ENCODE results near the gene ARHGEF28. TPM values are rescaled to one million over a fixed set of nuclear protein-coding genes. Genes with fewer than 3 reads are reported as not detected.

ARHGEF28 gene
- total RNA-seq, 1 donor = 26.2 TPM

DNA sequence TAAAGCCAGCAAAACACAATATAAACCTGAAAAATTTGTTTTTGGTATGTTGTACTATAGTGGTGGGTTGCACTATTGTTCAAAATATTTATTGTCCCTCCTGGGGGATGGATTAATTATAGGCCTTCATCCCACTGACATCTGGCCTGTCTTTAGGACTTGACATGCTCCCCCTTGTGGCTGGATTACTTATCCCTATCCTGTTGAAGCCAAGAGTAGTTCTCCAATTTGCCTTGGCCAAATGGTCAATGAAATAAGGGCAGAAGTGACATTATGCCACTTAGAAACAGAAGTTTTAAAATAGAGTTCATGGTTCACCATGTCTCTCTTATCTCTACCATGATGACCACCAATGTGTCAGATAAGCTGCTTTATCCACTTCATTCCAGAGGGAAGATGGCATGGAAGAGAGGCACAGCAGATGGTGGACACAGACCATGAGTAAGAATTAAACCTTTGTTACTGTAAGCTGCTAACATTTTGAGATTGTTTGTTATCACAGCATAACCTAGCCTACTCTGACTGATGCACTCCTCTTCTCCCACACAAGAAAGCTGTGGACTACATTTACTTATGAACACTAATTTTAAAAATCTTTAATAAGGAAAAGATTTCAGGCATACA lies 29.2 kb upstream of the ARHGEF28 start:
- TF ChIP-seq, protein P1, sequence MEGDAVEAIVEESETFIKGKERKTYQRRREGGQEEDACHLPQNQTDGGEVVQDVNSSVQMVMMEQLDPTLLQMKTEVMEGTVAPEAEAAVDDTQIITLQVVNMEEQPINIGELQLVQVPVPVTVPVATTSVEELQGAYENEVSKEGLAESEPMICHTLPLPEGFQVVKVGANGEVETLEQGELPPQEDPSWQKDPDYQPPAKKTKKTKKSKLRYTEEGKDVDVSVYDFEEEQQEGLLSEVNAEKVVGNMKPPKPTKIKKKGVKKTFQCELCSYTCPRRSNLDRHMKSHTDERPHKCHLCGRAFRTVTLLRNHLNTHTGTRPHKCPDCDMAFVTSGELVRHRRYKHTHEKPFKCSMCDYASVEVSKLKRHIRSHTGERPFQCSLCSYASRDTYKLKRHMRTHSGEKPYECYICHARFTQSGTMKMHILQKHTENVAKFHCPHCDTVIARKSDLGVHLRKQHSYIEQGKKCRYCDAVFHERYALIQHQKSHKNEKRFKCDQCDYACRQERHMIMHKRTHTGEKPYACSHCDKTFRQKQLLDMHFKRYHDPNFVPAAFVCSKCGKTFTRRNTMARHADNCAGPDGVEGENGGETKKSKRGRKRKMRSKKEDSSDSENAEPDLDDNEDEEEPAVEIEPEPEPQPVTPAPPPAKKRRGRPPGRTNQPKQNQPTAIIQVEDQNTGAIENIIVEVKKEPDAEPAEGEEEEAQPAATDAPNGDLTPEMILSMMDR (IDR thresholded peaks at IDR 0.05; ENCODE audit: insufficient read depth, low read length) = peak; percentile 51
- peak; percentile 30 for DNase-seq (ENCODE audit: low read depth)

DNA sequence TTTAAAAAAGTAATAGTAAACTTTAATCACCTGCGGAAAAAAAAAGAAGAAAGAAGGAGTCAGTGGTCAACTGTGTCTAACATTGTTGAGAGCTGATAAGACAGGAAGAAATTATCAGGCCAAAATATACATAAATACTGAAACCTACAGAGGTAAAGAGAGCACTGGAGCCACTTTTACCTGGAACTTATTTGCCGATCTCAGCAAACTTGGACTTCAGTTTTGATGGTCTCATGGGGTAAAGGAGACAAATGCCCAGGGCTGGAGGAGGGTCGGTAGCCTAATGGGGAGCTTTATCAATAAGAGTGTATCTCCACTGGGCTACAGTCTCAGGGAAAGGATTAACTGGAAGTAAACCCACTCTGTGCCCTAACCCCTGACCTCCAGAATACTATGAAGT lies 26.6 kb upstream of the ARHGEF28 start:
- DNase-seq (ENCODE audit: low read depth) = no peak
- TF ChIP-seq, protein P1 (IDR thresholded peaks at IDR 0.05; ENCODE audit: insufficient read depth, low read length) = no peak

More for the DNA sequence above, 29.2 kb upstream of the ARHGEF28 start:
- no peak overlapping the region for H3K4me3 ChIP-seq (ENCODE audit: low read depth, low read length)

DNA sequence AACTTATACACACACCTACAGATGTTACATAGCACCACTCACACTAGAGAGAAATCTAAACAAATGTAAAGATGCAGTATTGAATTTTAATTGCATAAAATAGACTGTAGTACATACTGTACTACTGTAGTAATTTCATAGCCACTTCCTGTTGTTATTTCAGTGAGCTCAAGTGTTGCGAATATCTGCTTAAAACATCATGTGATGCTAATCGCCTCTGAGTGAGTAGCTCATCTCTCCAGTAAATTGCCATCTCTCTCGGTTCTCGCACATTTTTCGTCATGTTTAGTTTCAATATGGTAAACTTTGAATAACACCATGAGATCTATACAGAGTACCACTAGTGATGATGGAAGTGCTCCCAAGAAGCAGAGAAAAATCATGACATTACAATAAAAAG lies 22.0 kb upstream of the ARHGEF28 start:
- TF ChIP-seq, protein P1 (IDR thresholded peaks at IDR 0.05; ENCODE audit: insufficient read depth, low read length) = no peak
- no peak for DNase-seq (ENCODE audit: low read depth)
- no peak overlapping the region for H3K4me3 ChIP-seq (ENCODE audit: low read depth, low read length)

More for the DNA sequence above, 26.6 kb upstream of the ARHGEF28 start:
- no peak overlapping the region for H3K4me3 ChIP-seq (ENCODE audit: low read depth, low read length)

DNA sequence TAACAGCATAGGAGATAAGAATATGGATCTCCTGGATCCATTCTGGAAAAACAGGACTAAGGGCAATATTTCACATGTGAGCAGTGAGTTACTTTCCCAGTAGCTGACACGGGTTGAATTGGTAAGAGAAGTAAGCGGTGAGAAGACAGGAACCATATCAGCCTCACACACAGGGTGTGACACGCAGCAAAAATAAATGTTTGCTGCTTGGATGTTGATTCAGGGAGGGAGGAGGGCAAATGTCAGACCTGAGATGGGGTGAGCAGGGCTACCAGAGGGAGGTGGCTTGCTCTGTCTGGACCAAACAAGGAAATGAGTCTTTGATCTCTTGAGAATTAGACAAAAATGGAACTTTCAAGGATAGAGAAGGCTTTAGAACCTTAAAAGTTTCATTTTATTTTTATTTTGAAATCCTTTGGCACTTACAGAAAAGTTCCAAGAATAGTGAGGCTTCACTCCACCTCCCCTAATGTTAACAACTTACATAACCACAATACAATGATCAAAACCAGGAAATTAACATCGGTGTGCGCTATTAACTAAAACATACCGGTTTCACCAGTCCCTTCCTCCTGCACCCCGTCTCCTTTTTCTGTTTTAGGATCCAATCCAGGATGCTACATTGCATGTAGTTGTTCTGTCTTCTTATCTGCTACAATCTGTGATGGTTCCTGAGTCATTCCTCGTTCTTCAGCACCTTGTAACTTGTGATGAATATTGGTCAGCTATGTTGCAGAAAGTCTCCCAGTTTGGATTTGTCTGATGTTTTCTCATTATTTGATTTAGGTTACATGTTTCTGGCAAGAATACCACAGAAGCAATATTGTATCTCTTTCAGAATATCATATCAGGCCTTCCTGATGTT lies 20.5 kb upstream of the ARHGEF28 start:
- DNase-seq (ENCODE audit: low read depth) = peak; percentile 23
- TF ChIP-seq, protein P1 (IDR thresholded peaks at IDR 0.05; ENCODE audit: insufficient read depth, low read length) = no peak
- H3K4me3 ChIP-seq (ENCODE audit: low read depth, low read length) = no peak overlapping the region

DNA sequence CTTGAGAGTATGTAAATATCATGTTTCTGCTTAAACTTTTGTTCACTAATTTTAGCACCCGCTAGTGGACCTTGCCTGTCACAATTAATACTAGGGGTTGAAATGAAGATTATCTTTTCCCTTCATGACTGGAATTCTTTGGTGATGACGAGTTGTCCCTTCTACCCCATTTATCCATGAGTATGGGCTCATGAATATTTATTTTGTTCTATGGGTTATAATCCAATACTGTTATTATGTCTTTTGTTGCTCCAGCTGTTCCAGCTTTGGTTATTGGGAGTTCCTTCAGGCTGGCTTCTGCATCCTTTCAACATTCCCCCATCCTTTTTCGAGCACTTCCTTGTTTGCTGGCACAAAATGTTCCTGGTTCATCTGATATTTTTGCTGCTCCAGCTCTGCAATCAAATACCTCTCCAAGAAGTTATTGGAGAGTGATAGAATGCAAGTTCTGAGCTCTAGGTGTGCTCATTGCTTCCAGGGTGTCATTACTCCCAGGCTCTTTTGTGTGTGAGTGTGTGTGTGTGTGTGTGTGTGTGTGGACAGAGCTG lies 19.7 kb upstream of the ARHGEF28 start:
- no peak for DNase-seq (ENCODE audit: low read depth)
- TF ChIP-seq, protein P1 (IDR thresholded peaks at IDR 0.05; ENCODE audit: insufficient read depth, low read length) = no peak
- no peak overlapping the region for H3K4me3 ChIP-seq (ENCODE audit: low read depth, low read length)

DNA sequence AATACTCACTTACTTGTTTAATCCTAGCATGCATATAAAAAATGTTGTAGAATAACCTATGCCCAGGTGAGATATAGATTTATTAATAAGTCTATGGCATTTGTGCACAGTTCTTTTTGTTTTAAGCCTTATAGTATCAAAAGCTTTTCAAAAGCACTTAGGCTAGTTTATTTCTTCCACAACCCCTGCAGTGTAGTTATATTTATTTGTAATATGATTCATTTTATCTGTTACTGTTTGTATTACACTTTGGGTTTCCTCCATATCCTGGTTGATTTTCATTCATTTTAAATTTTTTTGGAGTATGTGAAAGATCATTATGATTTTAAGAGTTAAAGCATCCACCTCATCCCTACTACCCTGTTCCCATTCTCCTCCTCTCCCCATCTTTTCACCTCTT lies 18.8 kb upstream of the ARHGEF28 start:
- no peak for DNase-seq (ENCODE audit: low read depth)
- TF ChIP-seq, protein P1 (IDR thresholded peaks at IDR 0.05; ENCODE audit: insufficient read depth, low read length) = no peak
- H3K4me3 ChIP-seq (ENCODE audit: low read depth, low read length) = no peak overlapping the region
